SH-SY5Y (cell line): ENCODE measurements around the gene ANKRD37.

Experiments used
- GATA2 ChIP-seq: IDR thresholded peaks from 2 replicates; pipeline ENCODE4 v1.6.1; 2011; ENCODE audit warnings: mild to moderate bottlenecking, low read depth, low read length
- GATA3 ChIP-seq: IDR thresholded peaks from 2 replicates; pipeline ENCODE4 v1.6.1; 2011; ENCODE audit warnings: low read depth, mild to moderate bottlenecking, low read length, moderate library complexity

GRCh38 chr4:185429660-185430059 is 33.0 kb downstream of the ANKRD37 start:
- TF ChIP-seq GATA2 (no peak), GATA3 (no peak)
